Kidney tubule cell (primary cell): ENCODE data around the gene TNNT3.

Experiments
- DNase-seq: peaks from one replicate; pipeline ENCODE4 v3.0.0-alpha.2; 2018; ENCODE audit warnings: low spot score

Gene TNNT3

GRCh38 chr11:1896923-1897322 is 22.6 kb upstream of the TNNT3 start:
- no peak for DNase-seq

GRCh38 chr11:1899090-1899489 is 20.4 kb upstream of the TNNT3 start:
- no peak for DNase-seq

- no peak for DNase-seq
Measured at GRCh38 chr11:1899686-1900085, 19.8 kb upstream of the TNNT3 start.

- no peak for DNase-seq
Measured at GRCh38 chr11:1906181-1906580, 13.3 kb upstream of the TNNT3 start.

GRCh38 chr11:1906611-1907423 is 12.7 kb upstream of the TNNT3 start:
- DNase-seq: no peak

- no peak for DNase-seq
Measured at GRCh38 chr11:1908618-1909017, 10.9 kb upstream of the TNNT3 start.

- DNase-seq: no peak
Measured at GRCh38 chr11:1909524-1909923, 10.0 kb upstream of the TNNT3 start.

- DNase-seq: no peak
Measured at GRCh38 chr11:1912289-1912878, 7.1 kb upstream of the TNNT3 start.

- DNase-seq: no peak
Measured at GRCh38 chr11:1913271-1914060, 6.0 kb upstream of the TNNT3 start.

- DNase-seq: no peak
Measured at GRCh38 chr11:1915795-1916131, 3.7 kb upstream of the TNNT3 start.

- DNase-seq: no peak
Measured at GRCh38 chr11:1916132-1916985, 3.1 kb upstream of the TNNT3 start.

GRCh38 chr11:1916986-1917522 is 2.4 kb upstream of the TNNT3 start:
- DNase-seq: no peak

GRCh38 chr11:1917523-1918435 is 1.7 kb upstream of the TNNT3 start:
- no peak for DNase-seq

GRCh38 chr11:1918436-1919315 is 827 bp upstream of the TNNT3 start:
- DNase-seq: no peak

- no peak for DNase-seq
Measured at GRCh38 chr11:1920128-1920908, 815 bp downstream of the TNNT3 start.

GRCh38 chr11:1920909-1921573 is 1.5 kb downstream of the TNNT3 start:
- no peak for DNase-seq

GRCh38 chr11:1921574-1922141 is 2.2 kb downstream of the TNNT3 start:
- no peak for DNase-seq

GRCh38 chr11:1922481-1923081 is 3.1 kb downstream of the TNNT3 start:
- DNase-seq: no peak
